ENCODE data around the gene MYO1E.
"Not testable (repeated sequence)": the region's sequence is repeated elsewhere in the genome, so short reads cannot be mapped to it uniquely, and the experiment has no call there.

MYO1E gene

DNA sequence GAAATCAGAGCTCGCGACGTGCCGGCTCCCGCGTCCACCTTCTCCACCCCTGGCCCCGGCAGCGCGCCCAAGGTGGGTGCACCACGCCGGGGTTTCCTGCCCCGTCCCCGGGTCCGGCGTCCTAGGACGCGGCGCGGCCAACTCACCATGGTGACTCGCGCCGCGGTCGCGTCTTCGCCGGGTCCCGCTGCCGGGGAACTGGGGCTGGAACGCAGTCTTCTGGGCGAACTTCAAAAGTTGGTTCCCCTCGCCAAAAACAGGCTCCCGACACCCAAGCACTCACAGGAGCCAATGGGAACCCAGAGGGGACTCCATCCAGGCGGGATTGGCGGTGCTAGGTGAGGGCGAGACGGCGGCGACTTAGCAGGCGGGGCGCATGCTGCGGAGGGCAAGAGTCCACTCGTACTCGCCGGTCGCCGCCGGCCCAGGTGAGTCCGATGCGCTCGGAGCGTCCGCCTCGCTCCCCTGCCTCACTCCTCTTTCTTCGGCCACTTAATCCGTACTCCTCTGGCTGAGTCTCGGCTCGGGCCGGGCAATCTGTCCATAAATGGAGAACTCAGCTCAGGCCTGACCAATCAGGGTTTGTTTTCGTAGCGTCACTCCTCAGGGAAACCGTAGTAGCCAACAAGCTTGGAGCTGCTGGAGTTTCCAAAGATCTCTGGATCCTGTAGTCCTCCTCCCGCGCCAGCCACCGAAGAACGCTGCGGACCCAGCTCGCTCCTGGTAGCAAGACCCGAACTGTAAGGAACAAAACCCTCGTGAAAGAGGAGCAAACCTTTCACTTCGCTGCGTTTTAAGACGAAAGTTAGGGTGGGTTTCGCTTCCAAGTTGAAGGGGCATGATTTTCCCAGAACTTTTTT is at the start of gene MYO1E:
TSS of gene MYO1E (minus strand) at position 520 of the 860 bp plus-strand sequence. CDS start at position 149, 371 bp downstream.
- DNase-seq = peak; percentile 96

DNA sequence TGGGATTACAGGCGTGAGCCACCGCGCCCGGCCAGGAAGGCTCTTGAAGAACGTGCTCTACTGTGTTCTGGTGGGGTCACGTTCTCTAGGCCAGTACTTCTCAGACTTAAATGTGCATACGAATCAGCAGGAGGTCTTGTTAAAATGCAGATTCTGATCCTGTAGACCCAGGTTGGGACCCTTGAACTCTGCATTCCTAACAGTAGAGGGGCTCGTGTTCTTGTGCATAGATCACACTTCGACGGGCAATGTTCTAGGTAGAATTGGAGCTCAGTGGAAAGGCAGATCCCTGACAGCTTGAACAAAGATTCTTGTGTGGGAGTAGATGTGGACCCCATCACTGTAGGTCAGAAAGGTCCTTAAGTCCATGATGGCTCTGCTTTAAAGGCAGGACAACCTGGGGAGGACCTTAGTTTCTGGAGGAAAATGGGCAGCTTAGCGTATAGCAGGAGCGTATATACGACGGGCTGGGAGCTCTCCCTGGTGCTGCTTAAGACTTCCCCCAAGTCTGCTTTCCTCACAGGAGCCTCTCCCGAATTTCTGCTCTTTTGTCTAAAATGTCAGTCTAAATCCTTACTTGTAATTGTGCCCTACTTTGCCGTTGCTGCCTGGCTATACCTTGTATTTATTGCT is 48.4 kb upstream of the MYO1E start:
- DNase-seq = no peak

DNA sequence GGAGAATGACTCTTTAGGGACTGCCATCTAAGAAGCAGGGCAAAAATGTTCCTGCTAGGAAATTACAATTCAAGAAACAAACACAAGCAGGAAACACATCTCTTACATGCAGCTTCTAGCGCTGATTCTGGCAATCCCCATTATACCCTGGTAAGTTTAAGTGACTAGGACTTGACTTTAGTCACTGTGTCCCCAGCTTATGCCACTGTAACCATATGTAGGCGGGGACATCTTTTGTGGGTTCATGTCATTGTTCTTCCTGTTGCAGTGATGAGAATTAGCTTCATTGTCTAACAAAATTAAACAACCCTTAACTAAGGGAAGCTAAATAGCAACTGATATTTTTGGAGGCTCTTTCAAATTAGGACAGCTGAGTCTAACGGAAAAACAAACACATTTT is 47.4 kb upstream of the MYO1E start:
- DNase-seq = no peak

DNA sequence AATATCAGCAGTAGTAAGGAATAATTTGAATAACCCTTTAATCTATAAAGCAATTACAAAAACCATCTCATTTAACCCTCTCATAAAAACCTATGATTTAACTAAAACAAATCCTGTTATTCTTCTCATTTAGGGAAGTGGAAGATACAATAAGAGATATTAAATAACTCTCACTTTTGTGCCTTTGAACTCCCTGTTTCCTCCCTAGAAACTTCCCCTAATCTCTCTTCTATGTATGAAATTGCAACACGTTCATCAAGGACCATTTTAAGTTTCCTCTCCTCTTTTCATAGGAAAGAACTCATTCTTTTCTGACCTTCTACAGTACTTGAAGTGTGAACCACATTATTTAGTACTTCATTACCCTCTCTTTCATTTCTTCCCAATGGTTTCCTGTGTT is 46.5 kb upstream of the MYO1E start:
- no peak for DNase-seq

DNA sequence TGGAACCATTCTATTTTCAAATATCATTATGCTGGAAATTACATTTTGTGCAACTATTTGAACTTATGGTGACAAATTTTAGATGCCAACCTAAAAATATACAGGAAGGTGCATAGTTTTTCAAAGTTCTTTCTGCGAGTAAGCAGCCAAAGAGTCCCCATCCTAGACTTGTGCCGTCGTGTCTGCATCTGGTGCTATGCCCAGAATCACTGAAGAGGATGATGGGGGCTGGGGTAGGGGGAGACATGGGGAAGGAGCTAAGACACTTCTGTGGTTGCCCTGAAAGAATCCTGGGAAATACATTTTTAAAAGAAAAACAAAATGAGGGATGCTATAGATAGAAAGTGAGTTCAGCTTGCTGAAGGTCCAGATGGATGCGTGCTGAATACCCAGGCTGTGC is 44.1 kb upstream of the MYO1E start:
- no peak for DNase-seq

DNA sequence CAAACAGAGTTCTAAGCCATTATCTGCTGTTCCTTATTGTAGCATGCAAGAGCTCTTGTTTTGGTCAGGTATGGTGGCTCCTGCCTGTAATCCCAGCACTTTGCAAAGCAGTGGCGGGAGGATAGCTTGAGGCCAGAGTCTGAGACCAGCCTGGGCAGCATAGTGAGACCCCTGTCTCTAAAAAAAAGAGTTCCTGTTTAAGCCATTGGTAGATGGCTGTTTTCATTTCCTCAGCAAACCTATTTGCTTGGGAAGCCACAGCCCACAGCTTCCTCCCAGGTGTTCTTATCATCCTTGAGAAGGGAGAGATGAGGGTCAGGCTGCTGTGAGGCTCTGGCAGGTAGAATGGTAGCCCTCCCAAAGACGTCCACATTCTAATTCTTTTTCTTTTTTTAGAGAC is 40.9 kb upstream of the MYO1E start:
- DNase-seq = no peak

DNA sequence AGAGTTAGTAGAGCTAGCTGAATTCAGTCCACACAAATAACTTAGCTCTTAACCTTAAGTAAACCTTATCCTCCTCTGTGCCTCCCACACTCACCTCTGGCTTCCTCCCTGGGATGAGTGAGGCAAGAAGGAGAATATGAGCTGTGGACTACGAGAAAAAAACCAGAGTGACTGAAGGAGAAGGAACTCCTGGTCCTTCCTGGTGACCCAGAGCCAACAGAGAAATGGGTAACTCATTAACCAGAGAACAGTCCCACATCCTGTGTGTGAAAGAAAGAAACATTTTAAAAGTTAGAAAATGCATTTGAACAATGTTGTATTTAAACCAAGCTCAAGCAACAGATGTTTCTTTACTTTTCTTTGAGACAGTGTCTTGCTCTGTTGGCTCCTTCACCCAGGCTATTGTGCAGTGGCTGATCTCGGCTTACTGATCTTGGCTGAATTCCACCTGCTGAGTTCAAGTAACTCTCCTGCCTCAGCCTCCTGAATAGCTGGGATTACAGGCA is 37.8 kb upstream of the MYO1E start:
- DNase-seq = no peak

DNA sequence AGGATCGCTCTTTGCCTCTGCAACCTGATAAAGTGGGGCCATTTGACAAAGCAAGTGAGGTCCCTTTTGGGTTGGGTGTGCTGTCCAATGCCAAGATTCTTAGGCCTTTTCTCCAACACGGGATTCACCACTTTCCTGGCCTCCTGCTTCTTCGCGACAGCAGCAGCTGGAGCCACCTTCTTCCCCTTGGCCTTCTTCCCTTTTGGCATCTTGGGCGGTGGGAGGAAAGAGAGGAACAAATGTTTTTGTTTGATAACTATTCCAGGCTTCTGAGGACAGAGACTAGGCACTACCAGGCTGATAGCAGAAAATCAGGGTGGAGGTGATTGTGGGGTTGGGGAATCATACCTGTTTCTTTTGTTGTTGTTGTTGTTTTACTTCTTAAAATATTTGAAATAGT is 35.3 kb upstream of the MYO1E start:
- no peak for DNase-seq

DNA sequence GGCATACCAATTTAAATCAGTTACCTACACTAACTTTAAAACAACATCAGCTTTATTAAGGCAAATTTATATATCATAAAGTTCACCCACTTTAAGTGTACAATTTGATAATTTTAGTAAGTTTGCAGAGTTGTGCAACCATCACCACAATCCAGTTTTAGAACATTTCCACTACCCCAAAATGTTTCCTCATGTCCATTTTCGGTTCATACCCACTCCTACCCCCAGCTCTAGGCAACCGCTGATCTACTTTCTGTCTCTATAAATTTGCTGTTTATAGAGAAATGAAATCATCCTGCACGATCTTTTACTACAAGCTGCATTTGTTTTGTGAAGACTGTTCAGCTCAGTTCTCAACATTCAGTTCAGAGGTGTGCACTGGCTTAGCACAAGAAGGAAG is 33.8 kb upstream of the MYO1E start:
- DNase-seq = no peak

DNA sequence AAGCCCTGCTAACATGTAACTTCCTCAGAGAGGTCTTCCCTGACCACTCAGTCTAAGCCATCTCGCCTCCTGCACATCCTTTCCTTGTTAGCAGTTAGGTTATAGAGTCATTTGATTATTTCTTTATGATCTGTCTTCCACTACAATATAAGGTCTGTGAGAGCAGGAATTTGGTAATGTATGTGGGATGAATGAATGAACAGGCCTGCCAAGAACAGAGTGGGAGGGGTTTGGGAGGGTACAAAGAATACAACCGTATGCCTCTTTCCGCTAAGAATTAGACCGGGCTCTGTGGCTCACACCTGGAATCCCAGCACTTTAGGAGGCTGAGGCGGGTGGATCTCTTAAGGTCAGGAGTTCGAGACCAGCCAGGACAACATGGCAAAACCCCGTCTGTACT is 32.4 kb upstream of the MYO1E start:
- no peak for DNase-seq

DNA sequence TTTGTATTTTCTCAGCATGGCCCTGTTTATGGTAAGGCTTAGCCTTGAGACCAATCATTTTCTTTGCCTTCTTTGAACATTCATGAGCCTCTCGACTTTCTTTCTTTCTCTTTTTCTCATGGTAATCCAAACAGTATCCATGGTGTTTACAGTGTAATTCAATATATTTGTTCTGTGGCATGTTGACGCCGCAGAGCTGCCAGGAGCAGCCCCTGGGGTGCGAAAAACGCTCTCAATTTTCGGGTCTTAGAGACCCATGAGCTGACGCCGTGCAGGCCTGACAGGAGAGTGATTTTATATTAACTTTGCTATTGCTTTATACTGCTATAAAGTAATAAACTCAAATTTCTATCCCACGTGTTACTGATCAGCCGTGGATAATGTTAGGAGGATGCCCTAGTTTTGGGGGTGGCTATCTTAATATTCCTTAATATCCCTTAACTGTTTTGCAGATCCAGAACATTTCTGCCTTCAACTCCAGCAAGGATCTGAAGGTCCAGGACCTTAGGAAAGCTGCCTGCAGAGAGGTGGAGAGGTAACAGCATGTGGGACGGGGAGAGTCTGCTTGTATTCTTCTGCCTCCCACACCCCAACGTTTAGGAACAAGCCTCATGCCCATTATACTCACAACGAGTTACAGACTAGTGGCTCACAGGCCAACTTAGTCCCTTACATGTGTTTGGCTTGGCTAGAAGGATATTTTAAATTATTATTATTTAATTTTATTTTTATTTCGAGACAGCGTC is 29.3 kb upstream of the MYO1E start:
- DNase-seq = no peak

DNA sequence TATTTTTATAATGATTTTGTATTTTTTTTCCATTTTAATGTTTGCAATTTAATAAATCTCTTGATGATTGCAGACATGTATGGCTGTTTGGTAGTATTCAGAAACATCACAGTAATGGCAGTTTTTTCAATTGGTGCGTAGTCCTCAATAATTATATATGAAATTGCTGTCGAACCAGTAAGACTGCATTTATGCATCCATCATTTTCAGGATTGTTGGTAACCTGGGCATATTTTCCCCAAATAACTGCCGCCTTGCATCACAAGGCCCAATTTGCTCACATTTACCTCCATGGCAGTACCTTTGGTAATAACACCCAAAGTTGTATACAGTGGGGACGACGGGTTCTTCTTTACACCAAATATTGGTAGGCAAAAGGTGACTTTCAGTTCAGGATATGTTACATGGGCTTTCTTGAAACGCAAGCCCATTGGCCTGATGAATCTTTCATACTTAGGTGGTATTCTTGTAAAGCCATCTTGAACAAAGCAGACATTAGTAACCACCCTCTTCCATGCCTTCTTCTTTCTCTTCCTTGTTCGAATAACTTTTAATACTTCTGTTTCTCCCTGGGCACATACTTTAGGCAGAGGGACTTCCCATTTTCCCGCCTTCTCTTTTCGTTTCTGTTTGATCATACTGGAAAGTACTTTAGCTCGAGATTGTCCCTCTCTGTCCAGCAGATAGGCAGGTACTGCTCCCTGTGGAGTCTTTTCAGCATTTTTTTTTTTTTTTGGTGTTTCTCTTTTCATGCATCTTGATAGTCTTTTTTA is 28.6 kb upstream of the MYO1E start:
- DNase-seq = not testable (repeated sequence)

DNA sequence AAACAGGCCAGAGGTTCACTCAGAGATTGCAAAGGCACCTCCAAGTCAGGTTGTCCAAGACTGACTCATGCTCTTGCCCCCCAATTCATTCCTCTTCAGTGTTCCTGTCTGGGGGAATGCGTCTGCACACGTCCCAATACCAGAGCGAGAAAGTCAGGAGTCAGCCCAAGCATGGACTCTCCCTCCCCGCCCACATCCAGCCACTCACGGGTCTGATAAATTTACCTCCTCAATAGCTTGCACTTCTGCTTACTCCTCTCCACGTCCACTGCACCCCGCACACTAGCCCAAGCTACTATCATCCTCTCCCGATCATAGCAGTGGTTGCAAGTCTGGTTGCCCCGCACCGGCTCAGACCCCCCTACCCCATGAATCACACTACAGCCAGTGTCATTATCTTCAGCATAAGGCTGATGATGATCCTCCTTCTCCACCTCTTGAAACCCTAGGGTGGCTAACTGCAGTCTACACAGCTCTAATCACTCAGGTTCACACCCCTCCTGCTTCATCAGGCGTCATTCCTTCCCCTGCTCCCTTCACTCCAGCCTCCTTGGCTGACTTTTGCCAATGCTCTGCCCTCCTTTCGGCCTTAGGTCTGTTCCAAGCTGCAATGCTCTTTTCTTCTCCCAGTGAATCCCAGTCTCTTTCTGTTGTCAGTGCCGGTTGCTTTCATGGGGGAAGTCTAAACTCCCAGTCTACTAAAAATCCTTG is 27.6 kb upstream of the MYO1E start:
- DNase-seq = no peak

DNA sequence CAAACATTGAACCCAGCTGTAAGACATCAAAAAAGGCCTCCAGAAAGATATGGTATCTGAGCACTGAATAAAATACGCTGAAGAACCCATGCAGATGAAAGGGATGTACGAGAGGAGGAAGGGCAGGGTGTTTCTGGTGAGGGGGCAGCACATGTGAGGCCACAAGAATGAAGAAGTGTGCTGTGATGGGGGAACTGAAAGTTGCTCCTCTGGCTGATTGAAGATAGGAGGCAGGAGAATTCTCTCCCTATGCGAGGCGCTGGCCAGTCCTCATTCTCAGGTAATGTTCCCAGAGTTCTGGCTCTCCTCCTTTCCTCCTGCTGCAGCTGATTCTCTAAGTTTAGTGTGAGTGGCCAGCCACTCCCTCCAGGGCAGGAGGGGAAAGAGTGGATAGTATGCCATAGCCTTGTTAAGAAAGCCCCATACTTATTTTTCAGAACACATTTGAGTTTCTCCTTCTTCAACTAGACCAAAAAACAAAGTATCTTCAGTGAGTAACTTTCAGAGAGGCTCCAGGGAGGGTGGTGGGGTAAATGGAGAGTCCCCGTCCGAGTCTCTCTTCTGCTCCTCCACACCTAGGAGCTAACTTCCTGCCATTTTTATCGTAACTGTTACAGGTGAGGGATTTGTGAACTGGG is 26.9 kb upstream of the MYO1E start:
- DNase-seq = no peak

DNA sequence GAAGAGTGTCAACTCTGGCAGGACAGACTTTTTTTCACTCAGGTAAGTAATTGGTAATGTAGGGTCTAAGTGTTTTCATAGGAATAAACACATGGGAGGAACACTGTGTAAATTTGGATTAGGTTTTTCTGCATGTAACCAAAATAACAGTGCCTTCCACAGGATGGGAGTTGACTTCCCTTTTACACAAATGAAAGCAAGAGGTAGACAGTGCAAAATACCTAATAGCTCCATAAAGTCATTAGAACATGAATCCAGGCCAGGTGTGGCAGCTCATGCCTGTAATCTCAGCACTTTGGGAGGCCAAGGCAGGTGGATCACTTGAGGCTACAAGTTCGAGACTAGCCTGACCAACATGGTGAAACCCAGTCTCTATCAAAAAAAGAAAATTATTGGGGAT is 25.5 kb upstream of the MYO1E start:
- no peak for DNase-seq

DNA sequence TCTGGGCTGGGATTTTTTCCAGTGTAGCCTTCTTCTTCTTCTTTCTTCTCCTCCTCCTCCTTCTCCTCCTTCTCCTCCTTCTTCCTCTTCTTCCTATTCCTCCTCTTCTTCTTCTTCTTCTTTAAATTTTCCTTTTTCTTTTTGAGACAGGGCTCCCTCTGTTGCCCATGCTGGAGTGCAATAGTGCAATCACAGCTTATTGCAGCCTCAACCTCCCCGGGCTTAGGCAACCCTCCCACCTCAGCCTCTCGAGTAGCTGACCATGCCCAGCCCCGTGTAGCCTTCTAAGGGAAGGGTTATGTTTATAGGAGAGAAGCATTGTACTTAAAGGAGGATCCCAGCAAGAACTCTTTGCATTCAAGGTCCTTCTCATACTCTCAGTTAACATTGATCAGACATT is 24.0 kb upstream of the MYO1E start:
- no peak for DNase-seq

DNA sequence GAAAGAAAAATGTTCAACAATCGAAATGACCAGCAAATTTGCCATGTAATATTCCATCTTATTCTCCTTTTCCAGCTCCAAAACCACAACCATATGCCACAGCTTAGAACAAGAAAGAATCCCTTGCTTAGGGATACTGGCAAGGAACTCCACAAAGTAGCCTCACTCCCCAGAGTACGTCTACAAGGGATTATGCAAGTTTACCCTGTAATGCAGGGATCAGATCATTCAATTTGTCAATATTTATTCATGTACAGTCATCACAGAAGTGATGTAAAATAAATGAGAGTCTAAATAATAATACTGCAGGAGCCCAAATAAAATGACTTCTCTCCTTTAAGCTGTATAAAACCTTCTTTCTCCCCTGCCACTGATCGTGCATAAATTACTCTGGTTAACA is 23.5 kb upstream of the MYO1E start:
- no peak for DNase-seq

DNA sequence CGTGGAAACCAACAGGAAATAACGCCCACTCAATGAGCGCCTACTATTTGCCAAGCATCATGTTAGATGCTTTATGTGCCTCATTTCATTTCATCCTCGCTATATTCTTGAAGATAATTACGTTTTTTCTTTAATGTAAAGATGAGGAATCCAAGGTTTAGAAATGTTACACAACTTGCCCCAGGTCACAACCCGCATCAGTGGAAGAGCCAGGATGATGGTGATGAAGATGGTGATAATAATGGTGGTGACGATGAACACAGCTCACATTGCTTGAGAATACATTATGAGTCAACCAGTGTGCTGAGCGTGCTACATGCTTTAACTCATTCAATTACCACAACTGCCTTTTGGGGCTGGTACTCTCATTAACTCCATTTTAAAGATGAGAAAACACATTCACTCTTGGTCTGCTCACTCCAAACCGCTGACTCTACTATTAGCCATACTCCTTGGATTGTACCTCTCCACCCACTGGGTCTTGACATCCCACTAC is 21.5 kb upstream of the MYO1E start:
- no peak for DNase-seq

DNA sequence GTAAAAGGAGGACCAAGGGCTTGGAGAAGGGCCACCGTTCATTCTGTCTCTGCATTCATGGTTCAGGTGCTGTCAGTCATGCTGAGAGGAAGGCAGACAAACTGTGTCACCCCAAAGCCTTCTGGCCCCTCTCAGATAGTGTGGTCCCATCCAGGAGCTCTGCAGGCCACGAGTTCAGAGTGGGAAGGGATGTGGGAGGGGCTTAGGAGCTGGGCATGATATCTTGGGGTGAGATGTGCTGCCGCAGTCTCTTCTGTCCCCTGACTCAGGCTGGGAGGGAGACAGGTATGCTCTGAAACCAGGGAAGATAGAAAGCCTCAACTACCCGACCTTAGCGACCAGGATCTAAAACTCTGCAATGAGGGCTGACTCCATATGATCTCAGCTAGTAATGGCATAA is 19.6 kb upstream of the MYO1E start:
- no peak for DNase-seq

DNA sequence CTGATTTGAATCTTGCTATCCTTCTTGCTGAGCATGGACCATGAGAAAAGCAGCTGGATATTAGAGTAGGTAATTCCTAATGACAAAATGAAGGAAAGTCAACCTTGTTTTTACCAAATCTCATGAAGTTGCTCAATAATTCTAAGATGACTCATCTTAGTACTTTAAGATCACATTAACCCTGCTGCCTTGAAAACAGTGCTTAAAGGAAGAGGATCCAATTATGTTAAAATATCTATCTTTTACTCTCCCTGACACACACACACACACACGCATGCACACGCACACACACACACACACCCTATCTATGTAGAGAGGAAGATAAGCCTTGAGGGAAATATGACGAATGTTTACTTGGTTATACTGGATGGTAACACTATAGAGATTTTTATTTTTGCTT is 16.0 kb upstream of the MYO1E start:
- DNase-seq = no peak

DNA sequence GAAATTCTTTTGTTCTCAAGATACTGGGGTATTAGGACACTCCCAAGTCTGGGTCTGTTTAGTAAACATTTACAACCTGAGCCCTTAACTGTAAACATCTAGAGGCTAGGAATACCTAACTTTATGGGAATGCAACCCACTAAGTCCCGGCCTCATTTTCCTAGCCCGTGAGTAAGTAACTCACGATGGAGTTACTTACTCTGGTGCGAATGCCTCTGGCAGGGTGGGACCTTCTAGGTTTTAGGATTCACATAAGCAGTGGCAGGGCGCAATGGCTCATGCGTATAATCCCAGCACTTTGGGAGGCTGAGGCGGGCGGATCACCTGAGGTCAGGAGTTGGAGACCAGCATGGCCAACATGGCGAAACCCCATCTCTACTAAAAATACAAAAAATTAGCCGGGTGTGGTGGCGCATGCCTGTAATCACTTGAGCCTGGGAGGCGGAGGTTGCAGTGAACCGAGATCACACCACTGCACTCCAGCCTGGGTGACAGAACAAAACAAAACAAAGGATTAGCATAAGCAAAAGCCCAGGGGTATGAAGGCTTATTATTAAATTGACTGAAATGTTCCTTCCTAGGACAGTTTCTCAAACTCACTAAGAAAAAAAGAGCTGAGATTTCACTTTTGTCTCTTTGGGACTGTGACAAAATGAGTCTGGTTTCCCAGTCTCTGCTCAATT is 14.7 kb upstream of the MYO1E start:
- DNase-seq = not testable (repeated sequence)
